GM12891 (cell line): ENCODE measurements around the gene ADAM11.

ENCODE experiments used
- PAX5 ChIP-seq: IDR thresholded peaks from 2 replicates; pipeline ENCODE4 v1.6.1; 2011; ENCODE audit warnings: low read length, moderate library complexity, mild to moderate bottlenecking; ENCODE audit not compliant: insufficient read depth, severe bottlenecking
- POLR2AphosphoS5 ChIP-seq: IDR thresholded peaks from 2 replicates; pipeline ENCODE4 v1.6.1; 2011; ENCODE audit warnings: low read depth, low read length, control low read depth
- TAF1 ChIP-seq: IDR thresholded peaks from 2 replicates; pipeline ENCODE4 v1.6.1; 2011; ENCODE audit warnings: low read depth, low read length, control low read depth

- TF ChIP-seq TAF1 (no peak), PAX5 (no peak), POLR2AphosphoS5 (no peak)
These were observed 71.0 kb downstream of the ADAM11 start, which contains the start of gene GJC1 for GRCh38 chr17:44829523-44830358.
